HG02973 (cell line): ENCODE measurements around the gene GTF3C5.
"Not testable (repeated sequence)": the region's sequence is repeated elsewhere in the genome, so short reads cannot be mapped to it uniquely, and the experiment has no call there.

Experiments
- ATAC-seq: cut with Tn5 transposase; IDR thresholded peaks from one replicate; pipeline ENCODE4 v1.9.1; 2021; ENCODE audit warnings: moderate library complexity; ENCODE audit not compliant: unreplicated experiment

GTF3C5 gene

DNA sequence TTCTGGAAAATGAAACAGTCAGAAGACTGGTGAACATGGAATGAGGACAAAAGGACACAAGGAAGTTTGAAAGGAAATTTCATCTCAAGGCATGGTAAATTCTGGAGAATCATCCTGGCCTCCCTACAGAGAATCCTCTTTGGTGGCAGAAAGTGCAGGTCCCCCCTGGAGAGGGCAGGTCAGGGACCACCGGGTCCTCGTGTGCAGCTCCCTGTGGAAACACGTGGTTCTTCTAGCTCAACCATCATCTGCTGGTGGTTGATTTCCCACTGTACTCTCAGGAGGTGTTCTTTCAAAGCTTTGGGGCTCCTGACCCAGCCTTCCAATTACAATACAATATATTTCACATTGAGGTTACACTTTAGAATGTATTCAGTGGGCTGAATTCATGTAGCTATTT is 2.6 kb upstream of the GTF3C5 start:
- no peak for ATAC-seq

DNA sequence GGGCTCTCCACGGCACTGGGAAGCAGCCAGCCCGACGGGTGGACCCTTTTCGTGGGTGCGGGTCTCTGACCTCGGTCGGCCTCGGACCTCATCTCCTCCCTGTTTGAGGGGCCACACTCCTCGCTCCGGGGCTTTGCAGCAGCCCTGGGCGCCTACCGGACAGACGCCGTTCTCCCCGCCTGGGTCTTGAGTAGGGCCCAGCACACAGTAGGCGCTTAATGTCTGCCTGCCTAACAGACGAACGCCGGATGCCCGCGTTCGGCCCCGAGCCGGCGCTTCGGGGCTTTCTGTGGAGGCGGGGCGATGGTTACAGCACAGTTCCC is 842 bp upstream of the GTF3C5 start:
- ATAC-seq, result peak; percentile 12

DNA sequence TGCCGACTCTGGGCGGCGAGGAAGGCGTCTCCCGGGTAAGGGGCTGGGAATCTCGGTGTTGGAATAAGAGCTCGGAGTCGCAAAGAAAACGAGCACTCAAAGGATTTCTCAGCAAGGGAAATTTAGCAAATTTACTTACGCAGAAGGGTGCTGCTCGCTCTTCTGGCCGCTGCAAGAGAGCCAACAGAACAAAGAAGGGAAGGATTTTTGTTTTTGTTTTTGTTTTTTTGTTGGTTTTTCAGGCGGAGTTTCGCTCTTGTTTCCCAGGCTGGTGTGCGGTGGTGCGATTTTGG is 279 bp downstream of the GTF3C5 start:
- no peak for ATAC-seq

DNA sequence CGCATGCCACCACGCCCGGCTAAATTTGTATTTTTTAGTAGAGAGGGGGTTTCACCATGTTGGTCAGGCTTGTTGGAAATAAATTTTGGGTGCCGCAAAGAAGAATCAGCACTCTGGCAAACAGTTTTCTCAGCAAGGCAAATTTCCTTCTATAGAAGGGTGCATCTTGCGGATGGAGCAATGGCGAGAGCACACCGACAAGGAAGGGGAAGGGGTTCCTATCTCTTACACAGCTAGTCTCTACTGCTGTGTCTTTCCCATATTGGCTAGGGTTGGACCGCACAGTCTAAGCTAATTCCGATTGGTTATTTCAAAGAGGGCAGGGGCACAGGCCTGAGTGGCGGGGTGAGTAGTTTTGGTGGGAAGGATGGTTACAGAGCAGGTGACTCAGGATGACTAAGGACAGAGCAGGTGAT is 707 bp downstream of the GTF3C5 start:
- no peak for ATAC-seq

DNA sequence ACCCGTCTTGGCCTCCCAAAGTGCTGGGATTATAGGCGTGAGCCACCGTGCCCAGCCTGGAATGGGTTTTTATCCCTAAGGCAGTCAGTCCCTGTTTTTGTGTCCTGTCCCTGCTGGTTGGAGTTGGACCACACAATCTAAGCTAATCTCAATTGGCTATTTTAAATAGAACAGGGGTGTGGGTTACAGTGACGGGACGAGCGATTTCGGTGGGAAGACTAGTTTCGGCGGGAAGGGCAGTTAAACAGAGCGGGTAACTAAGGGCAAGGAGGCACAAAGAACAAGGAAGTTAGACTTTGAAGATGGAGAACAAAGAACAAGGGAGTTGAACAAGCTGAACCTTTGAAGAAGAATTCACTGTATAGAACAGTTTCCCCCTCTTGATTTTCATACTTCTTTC is 1.4 kb downstream of the GTF3C5 start:
- ATAC-seq, result no peak

- ATAC-seq, result no peak
Observed at GRCh38 chr9:133035669-133036068, 4.9 kb downstream of the GTF3C5 start.

GRCh38 chr9:133037775-133038515 is 7.1 kb downstream of the GTF3C5 start:
- no peak for ATAC-seq

DNA sequence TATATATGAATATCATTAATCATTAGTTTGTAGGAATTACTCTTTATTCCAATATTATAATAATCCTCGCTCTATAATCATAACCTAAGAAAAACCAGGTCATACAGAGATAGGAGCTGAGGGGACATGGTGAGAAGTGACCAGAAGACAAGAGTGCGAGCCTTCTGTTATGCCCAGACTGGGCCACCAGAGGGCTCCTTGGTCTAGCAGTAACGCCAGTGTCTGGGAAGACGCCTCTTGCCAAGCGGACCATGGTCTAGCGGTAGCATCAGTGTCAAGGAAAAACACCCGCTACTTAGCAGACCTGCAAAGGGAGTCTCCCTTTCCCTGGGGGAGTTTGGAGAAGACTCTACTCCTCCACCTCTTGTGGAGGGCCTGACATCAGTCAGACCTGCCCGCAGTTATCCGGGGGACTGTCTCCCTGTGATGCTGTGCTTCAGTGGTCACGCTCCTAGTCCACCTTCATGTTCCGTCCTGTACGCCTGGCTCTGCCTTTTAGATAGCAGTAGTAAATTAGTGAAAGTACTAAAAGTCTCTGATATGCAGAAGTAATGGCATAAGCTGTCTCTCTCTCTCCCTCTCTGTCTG is 10.2 kb downstream of the GTF3C5 start:
- not testable (repeated sequence) for ATAC-seq

GRCh38 chr9:133041958-133042357 is 11.2 kb downstream of the GTF3C5 start:
- ATAC-seq, result no peak

DNA sequence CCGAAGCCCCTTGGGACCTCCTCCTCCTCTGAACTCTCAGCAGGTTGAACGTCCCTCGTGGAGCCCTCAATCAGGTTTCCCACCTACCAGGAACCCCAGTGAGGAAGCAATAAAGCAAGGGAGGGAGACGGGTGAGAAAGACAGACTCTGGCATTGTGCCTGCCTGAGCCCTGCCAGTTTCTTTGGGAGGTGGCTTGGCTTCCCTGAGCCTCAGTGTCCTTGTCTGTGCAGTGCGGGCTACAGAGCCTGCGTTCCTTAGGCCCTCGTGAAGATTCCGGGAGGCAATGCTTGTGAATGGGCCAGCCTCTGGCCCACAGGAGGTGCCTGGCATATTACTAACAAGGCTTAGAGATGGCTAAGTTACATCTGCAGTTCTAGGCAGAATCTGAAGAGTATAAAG is 11.9 kb downstream of the GTF3C5 start:
- no peak for ATAC-seq

- no peak for ATAC-seq
Observed at GRCh38 chr9:133043449-133044035, 12.7 kb downstream of the GTF3C5 start.

DNA sequence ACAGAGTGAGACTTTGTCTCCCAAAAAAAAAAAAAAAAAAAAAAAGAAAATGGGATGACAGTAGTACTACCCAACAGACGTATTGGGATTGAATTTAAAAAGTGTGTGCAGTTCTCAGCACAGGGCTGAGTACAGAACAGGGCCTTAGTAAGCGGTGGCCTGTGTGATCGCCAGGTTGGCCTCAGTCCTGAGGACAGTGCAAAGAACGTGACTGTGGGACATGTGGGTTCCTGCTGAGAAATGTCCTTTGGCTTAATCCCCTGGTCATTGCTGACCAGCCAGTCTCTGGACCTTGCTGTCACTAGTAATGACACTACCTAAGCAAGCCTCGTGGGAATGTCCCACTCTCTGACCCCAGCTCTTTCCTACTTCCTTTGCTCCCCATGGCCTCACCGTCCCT is 13.3 kb downstream of the GTF3C5 start:
- ATAC-seq, result no peak

- ATAC-seq, result no peak
Observed at GRCh38 chr9:133044661-133045060, 13.9 kb downstream of the GTF3C5 start.

DNA sequence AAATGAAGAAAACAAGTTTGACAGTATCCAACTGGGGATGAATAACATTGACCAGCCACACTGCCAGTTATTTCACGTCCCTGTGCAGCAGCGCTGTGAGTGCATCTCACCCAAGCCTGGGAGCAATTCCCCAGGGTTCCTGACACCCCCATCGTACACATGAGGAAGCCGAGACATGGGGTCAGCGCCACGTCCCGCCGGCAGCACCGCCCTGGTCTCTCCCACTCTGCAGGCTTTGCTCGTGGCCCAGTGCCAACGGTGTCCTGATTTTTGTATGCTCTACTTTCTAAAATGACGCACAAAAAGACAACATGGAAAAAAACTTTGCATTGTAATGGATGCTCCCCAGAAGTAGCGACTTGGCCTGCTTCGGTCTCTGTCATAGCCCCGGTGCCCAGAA is 14.3 kb downstream of the GTF3C5 start:
- ATAC-seq, result no peak

GRCh38 chr9:133046196-133046899 is 15.6 kb downstream of the GTF3C5 start:
- no peak for ATAC-seq

- ATAC-seq, result no peak
Observed at GRCh38 chr9:133046900-133047295, 16.1 kb downstream of the GTF3C5 start.

DNA sequence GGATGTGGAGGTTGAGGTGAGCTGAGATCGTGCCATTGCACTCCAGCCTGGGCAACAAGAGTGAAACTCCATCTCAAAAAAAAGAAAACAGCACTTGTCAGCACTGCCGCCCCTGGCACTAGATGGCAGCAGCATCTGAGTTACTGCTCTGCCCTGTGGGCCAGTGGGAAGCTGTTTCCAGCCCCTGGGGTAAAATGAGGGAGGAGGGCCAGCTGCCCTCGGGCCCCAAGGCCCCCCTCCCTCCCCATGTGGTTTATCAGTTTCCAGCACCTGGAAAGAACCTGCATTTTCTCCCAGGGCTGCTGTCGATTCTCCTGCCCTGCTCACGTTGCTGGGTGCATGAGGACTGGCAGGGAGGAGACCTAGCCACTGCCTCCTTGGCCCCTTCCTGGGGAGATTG is 17.8 kb downstream of the GTF3C5 start:
- no peak for ATAC-seq

DNA sequence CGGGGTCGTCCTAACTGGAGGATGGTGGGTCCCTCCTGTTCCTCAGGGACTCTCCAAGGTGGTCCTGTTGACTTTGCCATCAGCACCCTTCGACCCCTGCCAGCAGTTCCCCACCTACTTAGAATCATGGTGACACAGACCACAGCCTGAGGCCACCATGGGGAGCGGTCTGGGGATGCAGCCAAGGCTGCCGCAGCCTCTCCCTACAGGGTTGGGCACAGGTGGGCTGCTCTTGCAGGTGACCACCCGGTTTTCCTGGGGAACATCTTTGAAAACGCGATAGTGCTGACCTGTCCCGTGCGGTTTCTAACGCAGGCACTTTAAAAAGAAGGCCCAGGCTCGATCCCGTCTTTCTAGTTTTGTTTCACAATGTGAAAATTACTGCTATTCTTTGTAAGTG is 18.2 kb downstream of the GTF3C5 start:
- ATAC-seq, result no peak

GRCh38 chr9:133050142-133050541 is 19.3 kb downstream of the GTF3C5 start:
- ATAC-seq, result no peak

- ATAC-seq, result no peak
Observed at GRCh38 chr9:133050781-133051180, 20.0 kb downstream of the GTF3C5 start.

DNA sequence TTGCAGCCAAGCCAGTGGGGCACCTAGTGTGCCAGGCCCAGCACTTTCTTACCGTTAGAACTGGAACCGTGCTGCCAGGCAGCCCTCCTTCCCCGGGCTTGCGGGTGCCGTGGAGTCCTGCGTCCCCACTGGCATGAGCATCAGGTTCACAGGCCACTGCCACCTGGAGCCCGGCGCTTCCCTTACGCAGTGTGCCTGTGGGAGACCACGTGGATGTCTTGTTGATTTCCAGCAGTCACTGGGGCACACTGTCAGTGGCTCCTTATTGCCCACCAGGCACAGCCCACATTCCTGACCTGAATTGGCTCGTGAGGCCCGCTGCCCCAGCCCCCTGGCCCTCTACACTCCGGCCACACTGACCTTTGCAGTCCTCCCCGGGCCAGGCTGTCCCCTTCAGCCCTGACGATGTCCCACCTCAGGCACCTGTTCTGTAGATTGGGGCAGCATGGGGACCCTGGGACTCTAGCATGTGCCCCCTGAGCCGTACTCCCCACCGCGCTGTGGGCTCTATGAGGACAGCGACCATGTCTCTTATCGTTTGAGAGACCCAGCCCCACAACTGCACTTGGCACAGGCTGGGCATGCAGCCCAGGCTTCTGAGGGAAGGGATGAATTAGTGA is 20.6 kb downstream of the GTF3C5 start:
- ATAC-seq, result no peak
